IMR-90 (cell line): ENCODE measurements around the gene KRT7. TPM values are rescaled to one million over a fixed set of nuclear protein-coding genes. Genes with fewer than 3 reads are reported as not detected.
A peak's percentile ranks its signal among the peaks of the same experiment; 100 is the strongest.

Source experiments
- ATAC-seq: fragments of 200-7000 bp; cut with Tn5 transposase; 2 replicates; pipeline ENCODE4 v1.9.1; 2020; ENCODE audit warnings: low read depth, mild to moderate bottlenecking, moderate library complexity
- BruUV-seq: library from RNA; stranded (reverse); fragments of 400-500 nt; replicated peaks from 2 replicates; lab custom pipeline; 2021; lab: Mats Ljungman, UMichigan
- CTCF ChIA-PET: fragments of 300-600 bp; formaldehyde crosslinking; extraction: SDS; loops from one replicate; lab custom pipeline; 2021; ENCODE audit warnings: antibody characterized with exemption; lab: Yijun Ruan, JAX
- POLR2A ChIA-PET: fragments of 300-600 bp; sonication (Branson Sonifier 250); formaldehyde crosslinking; loops from one replicate; lab custom pipeline; 2022; ENCODE audit warnings: antibody characterized with exemption; ENCODE audit not compliant: unreplicated experiment; lab: Charles Lee
- DNase-seq: peaks from one replicate; pipeline ENCODE4 v3.0.0; 2013
- H2AFZ ChIP-seq: replicated peaks from 2 replicates; pipeline ENCODE3; 2013; ENCODE audit warnings: low read length, mild to moderate bottlenecking; ENCODE audit not compliant: poor library complexity
- H2AK5ac ChIP-seq: 2 replicates; pipeline ENCODE4 v1.6.1; 2013; ENCODE audit warnings: low read depth, low read length, inconsistent platforms
- H2AK9ac ChIP-seq: replicated peaks from 2 replicates; pipeline ENCODE3; 2013; ENCODE audit warnings: mild to moderate bottlenecking, low read depth, low read length, moderate library complexity; ENCODE audit not compliant: poor library complexity
- H2BK120ac ChIP-seq: 2 replicates; pipeline ENCODE4 v1.6.1; 2013; ENCODE audit warnings: low read depth, low read length, inconsistent platforms
- H2BK15ac ChIP-seq: 3 replicates; pipeline ENCODE4 v1.6.1; 2013; ENCODE audit warnings: low read depth, low read length, inconsistent platforms
- H2BK20ac ChIP-seq: 2 replicates; pipeline ENCODE4 v1.6.1; 2013; ENCODE audit warnings: low read depth, mild to moderate bottlenecking, inconsistent platforms, low read length, moderate library complexity
- H2BK5ac ChIP-seq: 2 replicates; pipeline ENCODE4 v1.6.1; 2013; ENCODE audit warnings: mild to moderate bottlenecking, low read depth, low read length, inconsistent platforms; ENCODE audit not compliant: poor library complexity, severe bottlenecking
- H3K14ac ChIP-seq: replicated peaks from 2 replicates; pipeline ENCODE4 v1.6.1; 2013; ENCODE audit warnings: low read depth, low read length, inconsistent platforms
- H3K18ac ChIP-seq: 2 replicates; pipeline ENCODE4 v1.6.1; 2013; ENCODE audit warnings: low read depth, low read length, control low read depth
- H3K23ac ChIP-seq: 2 replicates; pipeline ENCODE4 v1.6.1; 2013; ENCODE audit warnings: low read depth, low read length, inconsistent platforms
- H3K27ac ChIP-seq: 2 replicates; pipeline ENCODE4 v1.5.1; 2013; ENCODE audit warnings: mild to moderate bottlenecking, control low read depth, low read length; ENCODE audit not compliant: insufficient read depth
- H3K27me3 ChIP-seq: 2 replicates; pipeline ENCODE4 v1.6.1; 2013; ENCODE audit warnings: low read length; ENCODE audit not compliant: control insufficient read depth, insufficient read depth
- H3K36me3 ChIP-seq: 2 replicates; pipeline ENCODE4 v1.6.1; 2013; ENCODE audit warnings: low read length, mixed read lengths; ENCODE audit not compliant: control insufficient read depth, insufficient read depth
- H3K4ac ChIP-seq: 2 replicates; pipeline ENCODE4 v1.6.1; 2013; ENCODE audit warnings: low read depth, low read length, inconsistent platforms
- H3K4me1 ChIP-seq: 2 replicates; pipeline ENCODE4 v1.6.1; 2013; ENCODE audit warnings: low read length, mixed read lengths; ENCODE audit not compliant: control insufficient read depth, insufficient read depth
- H3K4me2 ChIP-seq: 2 replicates; pipeline ENCODE4 v1.6.1; 2013; ENCODE audit warnings: low read depth, mild to moderate bottlenecking, control low read depth, low read length, moderate library complexity
- H3K4me3 ChIP-seq: 2 replicates; pipeline ENCODE4 v1.5.1; 2013; ENCODE audit warnings: low read depth, mild to moderate bottlenecking, control low read depth, low read length, moderate library complexity; ENCODE audit not compliant: insufficient read depth
- H3K56ac ChIP-seq: 2 replicates; pipeline ENCODE4 v1.6.1; 2013; ENCODE audit warnings: low read length, inconsistent platforms; ENCODE audit not compliant: insufficient read depth; ENCODE audit errors: extremely low read depth
- H3K79me1 ChIP-seq, 2 experiments: 2 replicates each; pipeline ENCODE4 v1.6.1; 2013; ENCODE audit warnings: low read length in 2 of 2, inconsistent platforms in 1 of 2, low read depth in 1 of 2
- H3K9ac ChIP-seq: 2 replicates; pipeline ENCODE4 v1.6.1; 2013; ENCODE audit warnings: low read depth, low read length, control low read depth
- H3K9me1 ChIP-seq: 2 replicates; pipeline ENCODE4 v1.6.1; 2013; ENCODE audit warnings: low read length, inconsistent platforms; ENCODE audit not compliant: insufficient read depth
- H3K9me3 ChIP-seq: 2 replicates; pipeline ENCODE4 v1.6.1; 2013; ENCODE audit warnings: low read length; ENCODE audit not compliant: control insufficient read depth, insufficient read depth
- H4K20me1 ChIP-seq: 2 replicates; pipeline ENCODE4 v1.6.1; 2013; ENCODE audit warnings: low read length, inconsistent platforms; ENCODE audit not compliant: insufficient read depth
- H4K5ac ChIP-seq: 2 replicates; pipeline ENCODE4 v1.6.1; 2013; ENCODE audit warnings: mild to moderate bottlenecking, low read depth, low read length, control low read depth
- H4K8ac ChIP-seq, 2 experiments: 2 replicates each; pipeline ENCODE4 v1.6.1; 2013; ENCODE audit warnings: low read depth in 2 of 2, low read length in 2 of 2, control low read depth in 1 of 2, inconsistent platforms in 1 of 2
- H4K91ac ChIP-seq: 2 replicates; pipeline ENCODE4 v1.6.1; 2013; ENCODE audit warnings: low read depth, low read length, inconsistent platforms; ENCODE audit not compliant: insufficient read depth
- BHLHE40 ChIP-seq: fragments of 150-350 bp; IDR thresholded peaks from 2 replicates; pipeline ENCODE4 v1.6.1; 2016; ENCODE audit warnings: mild to moderate bottlenecking, low read depth, low read length
- CEBPB ChIP-seq: IDR thresholded peaks from 2 replicates; pipeline ENCODE4 v1.6.1; 2012; ENCODE audit warnings: low read depth, low read length, improper control_type of control experiment
- CHD1 ChIP-seq: IDR thresholded peaks from 2 replicates; pipeline ENCODE4 v1.6.1; 2012; ENCODE audit warnings: low read depth, low read length, improper control_type of control experiment
- FOS ChIP-seq: fragments of 150-350 bp; IDR thresholded peaks from 2 replicates; pipeline ENCODE4 v1.6.1; 2016; ENCODE audit warnings: low read depth, low read length
- MAFK ChIP-seq: IDR thresholded peaks from 2 replicates; pipeline ENCODE4 v1.6.1; 2012; ENCODE audit warnings: low read depth, low read length, improper control_type of control experiment
- POLR2A ChIP-seq: IDR thresholded peaks from 2 replicates; pipeline ENCODE4 v1.6.1; 2012; ENCODE audit warnings: mild to moderate bottlenecking, low read depth, low read length
- RCOR1 ChIP-seq: IDR thresholded peaks from 2 replicates; pipeline ENCODE4 v1.6.1; 2012; ENCODE audit warnings: mild to moderate bottlenecking, low read length, improper control_type of control experiment; ENCODE audit not compliant: insufficient replicate concordance
- RFX5 ChIP-seq: IDR thresholded peaks from 2 replicates; pipeline ENCODE4 v1.8.0; 2012; ENCODE audit warnings: low read depth, mild to moderate bottlenecking, low read length, moderate library complexity
- SMC3 ChIP-seq: fragments of 150-350 bp; IDR thresholded peaks from 2 replicates; pipeline ENCODE4 v1.6.1; 2016; ENCODE audit warnings: low read depth, mild to moderate bottlenecking, antibody characterized with exemption, low read length, moderate library complexity
- WGBS, 2 experiments: methylation state at CpG; one replicate each; pipeline versions ENCODE4 v1.1.5 to v1.1.7; 2013; ENCODE audit warnings: missing lambda C conversion rate in 2 of 2; ENCODE audit not compliant: insufficient read length in 1 of 2; ENCODE audit errors: extremely low coverage in 2 of 2; 5-methylcytosine and 5-hydroxymethylcytosine counted together
- dilution Hi-C: fragments of 300-500 bp; cut with HindIII; formaldehyde crosslinking; loops from one replicate; pipeline ENCODE4 v1.14.3; 2018; ENCODE audit warnings: low sequenced_read_pairs; ENCODE audit not compliant: unreplicated experiment
- in situ Hi-C: fragments of 300-500 bp; cut with MboI; formaldehyde crosslinking; loops from 3 replicates; pipeline ENCODE4 v1.14.3; 2019; ENCODE audit warnings: low sequenced_read_pairs, inconsistent platforms, mixed read lengths
- intact Hi-C: fragments of 100-400 bp; cut with micrococcal nuclease; formaldehyde crosslinking; loops from 2 replicates; pipeline ENCODE4 v1.10.0; 2022
- polyA plus RNA-seq, 3 experiments: library from polyadenylated mRNA; depleted of rRNA; stranded (reverse); fragments of >200 nt; gene quantifications; 2 replicates each; pipeline ENCODE4 v1.2.3, GENCODE V29; 2012; ENCODE audit warnings: low replicate concordance in 1 of 3
- total RNA-seq: library from RNA; depleted of rRNA; stranded (reverse); fragments of >200 nt; gene quantifications from 2 replicates; pipeline ENCODE4 v1.2.3, GENCODE V29; 2012
- TF ChIP-seq, protein P1 (sequence below): fragments of 150-350 bp; IDR thresholded peaks from 2 replicates; pipeline ENCODE4 v1.6.1; 2016; ENCODE audit warnings: low read depth, mild to moderate bottlenecking, low read length, moderate library complexity, borderline replicate concordance
- TF ChIP-seq, protein P2 (sequence below): conservative IDR thresholded peaks from 2 replicates; pipeline ENCODE4 v1.5.1; 2012; ENCODE audit warnings: mild to moderate bottlenecking, low read depth, low read length, improper control_type of control experiment
- TF ChIP-seq, protein P3 (sequence below): fragments of 150-350 bp; IDR thresholded peaks from 2 replicates; pipeline ENCODE4 v1.6.1; 2017; ENCODE audit warnings: mild to moderate bottlenecking, antibody characterized with exemption, low read length, low read depth

KRT7 gene
- total and polyA plus RNA-seq, 2 of the 4 experiments (the other 2 are of a cell fraction), result 0.54 to 1.7 TPM

DNA sequence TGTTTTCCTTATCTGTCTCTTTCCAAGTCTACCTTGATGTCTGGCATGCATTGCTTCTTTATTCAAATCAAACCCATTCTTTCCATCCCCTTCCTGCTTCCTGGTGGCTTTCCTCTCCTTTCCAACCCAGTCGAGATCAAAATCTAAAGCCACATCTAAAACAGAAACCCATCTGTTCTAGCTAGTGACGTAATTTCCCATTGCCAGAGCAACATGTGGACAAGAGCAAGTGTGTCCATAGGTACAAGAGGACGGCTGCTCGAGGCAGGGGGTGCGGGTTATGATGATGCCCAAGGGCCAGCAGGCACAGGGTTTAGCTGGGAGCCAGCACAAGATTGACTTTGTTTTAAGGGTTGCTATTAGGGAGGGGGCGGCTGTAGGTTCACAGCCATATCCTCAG is 48.2 kb upstream of the KRT7 start:
- no peak for ATAC-seq
- POLR2A ChIA-PET, result interaction anchor here (0.7 kb wide), 1 partner anchor 9 kb away, joined by 3 read pairs; no protein-coding TSS in a partner anchor
- in situ Hi-C loops, result no loop called here

More for the DNA sequence above, 48.2 kb upstream of the KRT7 start:
- H3K4me3 ChIP-seq, result no peak overlapping the region
- peaks cover 60% of the 10 kb centered on the region for H3K4me1 ChIP-seq
- no peaks in the 10 kb centered on the region for H3K27me3 ChIP-seq
- 73% methylated on average over 4 of the region's 6 CpGs; no CpG with 5 or more reads in 1 of the 2 experiments for WGBS, 2 experiments
- peak overlapping the region; percentile 99; the same call in 1 of the 2 replicates for H3K14ac ChIP-seq
- H2BK5ac ChIP-seq, result no peak overlapping the region
- peak overlapping the region; percentile 99 for H2BK20ac ChIP-seq
- H3K9ac ChIP-seq, result no peak overlapping the region
- peak overlapping the region; percentile 99 for H4K91ac ChIP-seq
- CTCF ChIA-PET, result no interaction called here
- H4K5ac ChIP-seq, result no peak overlapping the region
- peaks cover 61% of the 10 kb centered on the region for H3K9me1 ChIP-seq
- H2AK5ac ChIP-seq, result peak overlapping the region; percentile 96
- H3K36me3 ChIP-seq, result no peaks in the 10 kb centered on the region
- BruUV-seq, result no TSS peak
- H3K9me3 ChIP-seq, result no peaks in the 10 kb centered on the region
- H3K27ac ChIP-seq, result no peak overlapping the region
- no peak overlapping the region for H3K4me2 ChIP-seq
- no peak overlapping the region for H3K56ac ChIP-seq
- peak; percentile 15 for DNase-seq
- H3K4ac ChIP-seq, result peak overlapping the region; percentile 98
- no peak overlapping the region for H3K18ac ChIP-seq
- intact Hi-C loops, result no loop called here
- H2BK15ac ChIP-seq, result peak overlapping the region; percentile 99; the same call in 2 of the 3 replicates
- no peak overlapping the region for H2AFZ ChIP-seq
- H2AK9ac ChIP-seq, result peak overlapping the region; percentile 97
- H2BK120ac ChIP-seq, result peak overlapping the region; percentile 100
- dilution Hi-C loops, result no loop called here
- no peak for TF ChIP-seq BHLHE40
- no peak for TF ChIP-seq SMC3
- no peak for TF ChIP-seq RFX5
- TF ChIP-seq FOS, result no peak
- TF ChIP-seq, protein P1, sequence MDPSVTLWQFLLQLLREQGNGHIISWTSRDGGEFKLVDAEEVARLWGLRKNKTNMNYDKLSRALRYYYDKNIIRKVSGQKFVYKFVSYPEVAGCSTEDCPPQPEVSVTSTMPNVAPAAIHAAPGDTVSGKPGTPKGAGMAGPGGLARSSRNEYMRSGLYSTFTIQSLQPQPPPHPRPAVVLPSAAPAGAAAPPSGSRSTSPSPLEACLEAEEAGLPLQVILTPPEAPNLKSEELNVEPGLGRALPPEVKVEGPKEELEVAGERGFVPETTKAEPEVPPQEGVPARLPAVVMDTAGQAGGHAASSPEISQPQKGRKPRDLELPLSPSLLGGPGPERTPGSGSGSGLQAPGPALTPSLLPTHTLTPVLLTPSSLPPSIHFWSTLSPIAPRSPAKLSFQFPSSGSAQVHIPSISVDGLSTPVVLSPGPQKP, result no peak
- TF ChIP-seq, protein P2, sequence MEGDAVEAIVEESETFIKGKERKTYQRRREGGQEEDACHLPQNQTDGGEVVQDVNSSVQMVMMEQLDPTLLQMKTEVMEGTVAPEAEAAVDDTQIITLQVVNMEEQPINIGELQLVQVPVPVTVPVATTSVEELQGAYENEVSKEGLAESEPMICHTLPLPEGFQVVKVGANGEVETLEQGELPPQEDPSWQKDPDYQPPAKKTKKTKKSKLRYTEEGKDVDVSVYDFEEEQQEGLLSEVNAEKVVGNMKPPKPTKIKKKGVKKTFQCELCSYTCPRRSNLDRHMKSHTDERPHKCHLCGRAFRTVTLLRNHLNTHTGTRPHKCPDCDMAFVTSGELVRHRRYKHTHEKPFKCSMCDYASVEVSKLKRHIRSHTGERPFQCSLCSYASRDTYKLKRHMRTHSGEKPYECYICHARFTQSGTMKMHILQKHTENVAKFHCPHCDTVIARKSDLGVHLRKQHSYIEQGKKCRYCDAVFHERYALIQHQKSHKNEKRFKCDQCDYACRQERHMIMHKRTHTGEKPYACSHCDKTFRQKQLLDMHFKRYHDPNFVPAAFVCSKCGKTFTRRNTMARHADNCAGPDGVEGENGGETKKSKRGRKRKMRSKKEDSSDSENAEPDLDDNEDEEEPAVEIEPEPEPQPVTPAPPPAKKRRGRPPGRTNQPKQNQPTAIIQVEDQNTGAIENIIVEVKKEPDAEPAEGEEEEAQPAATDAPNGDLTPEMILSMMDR, result no peak
- no peak for TF ChIP-seq POLR2A
- TF ChIP-seq, protein P3, sequence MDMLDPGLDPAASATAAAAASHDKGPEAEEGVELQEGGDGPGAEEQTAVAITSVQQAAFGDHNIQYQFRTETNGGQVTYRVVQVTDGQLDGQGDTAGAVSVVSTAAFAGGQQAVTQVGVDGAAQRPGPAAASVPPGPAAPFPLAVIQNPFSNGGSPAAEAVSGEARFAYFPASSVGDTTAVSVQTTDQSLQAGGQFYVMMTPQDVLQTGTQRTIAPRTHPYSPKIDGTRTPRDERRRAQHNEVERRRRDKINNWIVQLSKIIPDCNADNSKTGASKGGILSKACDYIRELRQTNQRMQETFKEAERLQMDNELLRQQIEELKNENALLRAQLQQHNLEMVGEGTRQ, result no peak
- no peak for TF ChIP-seq CHD1
- no peak for TF ChIP-seq MAFK
- no peak for TF ChIP-seq RCOR1
- no peak for TF ChIP-seq CEBPB
- H4K20me1 ChIP-seq, result no peaks in the 10 kb centered on the region
- peak overlapping the region; percentile 38 to 98; a peak in 3 of 4 replicates for H4K8ac ChIP-seq
- peaks cover 0 to 65% of the 10 kb centered on the region in 2 experiments; a peak in 3 of 4 replicates for H3K79me1 ChIP-seq
- H3K23ac ChIP-seq, result 0 out of 2 replicates have a peak overlapping the region, but pooled peaks have one; percentile 61
